H1 (cell line): ENCODE data around the gene RABL3. TPM values are rescaled to one million over a fixed set of nuclear protein-coding genes. Genes with fewer than 3 reads are reported as not detected.
A peak's percentile ranks its signal among the peaks of the same experiment; 100 is the strongest.

Experiments
- CTCF ChIA-PET: fragments of 300-600 bp; sonication (Branson Sonifier 250); formaldehyde crosslinking; loops from one replicate; lab custom pipeline; 2021; ENCODE audit not compliant: partially characterized antibody; lab: Charles Lee
- POLR2A ChIA-PET: fragments of 300-600 bp; sonication (Branson Sonifier 250); formaldehyde crosslinking; loops from one replicate; lab custom pipeline; 2021; ENCODE audit warnings: inconsistent platforms; ENCODE audit not compliant: partially characterized antibody; lab: Charles Lee
- DNase-seq, 2 experiments: peaks; one replicate each; pipeline versions ENCODE4 v3.0.0 to v3.0.0-alpha.2; 2010 to 2022; ENCODE audit warnings: low spot score in 2 of 2, low read depth in 1 of 2, mixed read lengths in 1 of 2
- FAIRE-seq: peaks from 2 replicates; lab custom pipeline; 2011; peaks lifted over from hg19 to GRCh38; lab: Jason Lieb, UNC
- H2AFZ ChIP-seq: 2 replicates; pipeline ENCODE4 v1.8.1; 2012; ENCODE audit warnings: low read length, inconsistent platforms
- H2AK5ac ChIP-seq: 2 replicates; pipeline ENCODE4 v1.6.1; 2013; ENCODE audit warnings: low read depth, low read length
- H2BK120ac ChIP-seq: replicated peaks from 2 replicates; pipeline ENCODE3; 2013; ENCODE audit warnings: low read depth, low read length, inconsistent platforms
- H2BK12ac ChIP-seq: 2 replicates; pipeline ENCODE4 v1.6.1; 2013; ENCODE audit warnings: low read depth, low read length
- H2BK15ac ChIP-seq: 2 replicates; pipeline ENCODE4 v1.6.1; 2013; ENCODE audit warnings: low read length
- H2BK20ac ChIP-seq: 2 replicates; pipeline ENCODE4 v1.6.1; 2013; ENCODE audit warnings: low read length
- H2BK5ac ChIP-seq: 2 replicates; pipeline ENCODE4 v1.6.1; 2013; ENCODE audit warnings: low read depth, low read length
- H3K14ac ChIP-seq: 2 replicates; pipeline ENCODE4 v1.6.1; 2013; ENCODE audit warnings: inconsistent platforms; ENCODE audit not compliant: insufficient read length
- H3K18ac ChIP-seq: 2 replicates; pipeline ENCODE4 v1.6.1; 2013; ENCODE audit warnings: low read length; ENCODE audit errors: extremely low read depth
- H3K23ac ChIP-seq: 2 replicates; pipeline ENCODE4 v1.6.1; 2013; ENCODE audit warnings: inconsistent platforms; ENCODE audit not compliant: insufficient read length
- H3K23me2 ChIP-seq: 2 replicates; pipeline ENCODE4 v1.6.1; 2013; ENCODE audit warnings: low read depth, low read length
- H3K27ac ChIP-seq: 2 replicates; pipeline ENCODE4 v1.6.1; 2011; ENCODE audit warnings: low read depth, low read length, inconsistent platforms
- H3K27me3 ChIP-seq, 4 experiments: replicated peaks in 1 of 4; 1 replicate in 1 of 4; 2 replicates in 3 of 4; pipeline versions ENCODE4 v1.6.1 to v1.8.1; 2011 to 2013; ENCODE audit warnings: low read length in 3 of 4, mild to moderate bottlenecking in 3 of 4, inconsistent platforms in 2 of 4, mixed read lengths in 2 of 4, moderate library complexity in 1 of 4; ENCODE audit not compliant: control insufficient read depth in 3 of 4, insufficient read depth in 3 of 4; ENCODE audit errors: extremely low read depth in 1 of 4
- H3K36me3 ChIP-seq, 4 experiments: 2 replicates each; pipeline versions ENCODE4 v1.6.1 to v1.8.1; 2011 to 2013; ENCODE audit warnings: mild to moderate bottlenecking in 4 of 4, low read length in 3 of 4, moderate library complexity in 2 of 4, control low read depth in 1 of 4, inconsistent platforms in 1 of 4; ENCODE audit not compliant: insufficient read depth in 4 of 4, control insufficient read depth in 2 of 4
- H3K4ac ChIP-seq: replicated peaks from 2 replicates; pipeline ENCODE3; 2013; ENCODE audit warnings: low read length, low read depth, mixed read lengths, inconsistent platforms; ENCODE audit not compliant: insufficient read length
- H3K4me1 ChIP-seq, 4 experiments: replicated peaks in 1 of 4; 1 replicate in 1 of 4; 2 replicates in 3 of 4; pipeline versions ENCODE4 v1.6.1 to v1.8.1; 2011 to 2013; ENCODE audit warnings: low read length in 3 of 4, inconsistent platforms in 2 of 4, mixed read lengths in 1 of 4; ENCODE audit not compliant: insufficient read depth in 4 of 4, control insufficient read depth in 3 of 4
- H3K4me2 ChIP-seq, 2 experiments: 2 replicates each; pipeline versions ENCODE4 v1.6.1 to v1.8.1; 2011 to 2013; ENCODE audit warnings: low read depth in 2 of 2, low read length in 2 of 2, control low read depth in 1 of 2, inconsistent platforms in 1 of 2, mild to moderate bottlenecking in 1 of 2; ENCODE audit not compliant: insufficient read depth in 1 of 2
- H3K4me3 ChIP-seq, 4 experiments: fragments of 200-600, 300-600 bp in 1 of 4; sonication (generic), shearing (Covaris generic), sonication (Bioruptor Twin) in 1 of 4; 2 replicates each; pipeline versions ENCODE4 v1.5.1 to v1.8.1; 2011 to 2016; ENCODE audit warnings: low read length in 4 of 4, low read depth in 3 of 4, control low read depth in 2 of 4, inconsistent platforms in 2 of 4, mild to moderate bottlenecking in 2 of 4, mixed read lengths in 1 of 4, moderate library complexity in 1 of 4; ENCODE audit not compliant: insufficient read depth in 2 of 4; ENCODE audit errors: extremely low read depth in 1 of 4
- H3K56ac ChIP-seq: replicated peaks from 2 replicates; pipeline ENCODE3; 2013; ENCODE audit warnings: low read depth, mild to moderate bottlenecking, mixed read lengths, low read length, inconsistent platforms; ENCODE audit not compliant: insufficient read length
- H3K79me1 ChIP-seq: 2 replicates; pipeline ENCODE4 v1.6.1; 2013; ENCODE audit warnings: low read depth, low read length, control low read depth
- H3K79me2 ChIP-seq, 2 experiments: 2 replicates each; pipeline versions ENCODE4 v1.6.1 to v1.8.1; 2012 to 2013; ENCODE audit warnings: low read length in 2 of 2, mild to moderate bottlenecking in 2 of 2, inconsistent platforms in 1 of 2; ENCODE audit not compliant: insufficient read depth in 2 of 2, control insufficient read depth in 1 of 2
- H3K9ac ChIP-seq, 4 experiments: replicated peaks in 1 of 4; 1 replicate in 1 of 4; 2 replicates in 3 of 4; pipeline versions ENCODE4 v1.6.1 to v1.8.1; 2011 to 2013; ENCODE audit warnings: low read depth in 3 of 4, low read length in 3 of 4, control low read depth in 2 of 4, mild to moderate bottlenecking in 2 of 4, moderate library complexity in 2 of 4, inconsistent platforms in 1 of 4; ENCODE audit errors: extremely low read depth in 1 of 4
- H3K9me3 ChIP-seq, 2 experiments: 2 replicates each; pipeline versions ENCODE4 v1.6.1 to v1.8.1; 2012 to 2013; ENCODE audit warnings: mild to moderate bottlenecking in 2 of 2, moderate library complexity in 2 of 2, control low read depth in 1 of 2, inconsistent platforms in 1 of 2, low read depth in 1 of 2, low read length in 1 of 2, mixed read lengths in 1 of 2; ENCODE audit not compliant: insufficient read depth in 2 of 2
- H4K20me1 ChIP-seq, 2 experiments: replicated peaks in 1 of 2; 2 replicates each; pipeline versions ENCODE3 to v1.8.1; 2011 to 2013; ENCODE audit warnings: inconsistent platforms in 2 of 2, low read length in 2 of 2, mild to moderate bottlenecking in 1 of 2; ENCODE audit not compliant: insufficient read depth in 2 of 2, control insufficient read depth in 1 of 2
- H4K5ac ChIP-seq: 2 replicates; pipeline ENCODE4 v1.6.1; 2013; ENCODE audit warnings: low read length, low read depth, mixed read lengths, inconsistent platforms; ENCODE audit not compliant: insufficient read length
- H4K8ac ChIP-seq: 2 replicates; pipeline ENCODE4 v1.8.0; 2013; ENCODE audit warnings: mild to moderate bottlenecking, moderate library complexity, low read length, inconsistent platforms; ENCODE audit not compliant: insufficient read depth; ENCODE audit errors: extremely low read depth
- H4K91ac ChIP-seq: replicated peaks from 2 replicates; pipeline ENCODE3; 2013; ENCODE audit warnings: low read length, mixed read lengths, inconsistent platforms; ENCODE audit not compliant: insufficient read length
- ASH2L ChIP-seq: fragments of 200-600, 300-600 bp; sonication (generic); IDR thresholded peaks from one replicate; pipeline ENCODE4 v1.7.1; 2017; ENCODE audit warnings: low read length
- RFX5 ChIP-seq: IDR thresholded peaks from 2 replicates; pipeline ENCODE4 v1.6.1; 2011; ENCODE audit warnings: low read depth, low read length, improper control_type of control experiment, borderline replicate concordance
- SAP30 ChIP-seq: fragments of 300-600 bp; sonication (generic); IDR thresholded peaks from 2 replicates; pipeline ENCODE4 v1.7.1; 2012; ENCODE audit warnings: low read length, moderate library complexity, mild to moderate bottlenecking, inconsistent platforms; ENCODE audit not compliant: insufficient read depth, insufficient replicate concordance
- SUZ12 ChIP-seq: fragments of 200-600 bp; sonication (generic); IDR thresholded peaks from 2 replicates; pipeline ENCODE4 v1.6.1; 2012; ENCODE audit warnings: mild to moderate bottlenecking, inconsistent platforms, low read length, moderate library complexity, mixed read lengths
- WGBS, 2 experiments: shearing (Covaris generic) in 1 of 2; methylation state at CpG; one replicate each; pipeline versions ENCODE4 v1.1.6 to v1.1.7; 2013 to 2015; ENCODE audit warnings: low lambda C conversion rate in 2 of 2, mixed read lengths in 2 of 2, inconsistent platforms in 1 of 2, low coverage in 1 of 2, missing lambda C conversion rate in 1 of 2; ENCODE audit not compliant: insufficient replicate concordance in 2 of 2, insufficient coverage in 1 of 2, insufficient read length in 1 of 2; ENCODE audit errors: extremely low coverage in 1 of 2, missing lambda C conversion rate in 1 of 2; 5-methylcytosine and 5-hydroxymethylcytosine counted together
- polyA plus RNA-seq, 7 experiments: library from polyadenylated mRNA; depleted of rRNA in 3 of 7; stranded (reverse) in 5 of 7; unstranded in 2 of 7; fragments of >200 nt in 5 of 7; fragments of 200-250 nt in 2 of 7; gene quantifications; 1 replicate in 5 of 7; 2 replicates in 1 of 7; 4 replicates in 1 of 7; pipeline versions ENCODE4 v1.2.1 to v1.2.3, GENCODE V29; 2011 to 2013; ENCODE audit warnings: missing spikeins in 2 of 7, mixed read lengths in 2 of 7
- total RNA-seq: library from RNA; stranded (reverse); fragmentation: NEBNext Ultra II Directional; extraction: Animal tissue kit (Norgen Biotek cat#: 25700); gene quantifications from 2 replicates; pipeline ENCODE4 v1.2.1, GENCODE V29; 2021

The RABL3 gene
- total and polyA plus RNA-seq, 2 of the 8 experiments (the other 6 are each of a cell fraction or from before 2014, with no cell fraction given), result 4.4 to 19.2 TPM

DNA sequence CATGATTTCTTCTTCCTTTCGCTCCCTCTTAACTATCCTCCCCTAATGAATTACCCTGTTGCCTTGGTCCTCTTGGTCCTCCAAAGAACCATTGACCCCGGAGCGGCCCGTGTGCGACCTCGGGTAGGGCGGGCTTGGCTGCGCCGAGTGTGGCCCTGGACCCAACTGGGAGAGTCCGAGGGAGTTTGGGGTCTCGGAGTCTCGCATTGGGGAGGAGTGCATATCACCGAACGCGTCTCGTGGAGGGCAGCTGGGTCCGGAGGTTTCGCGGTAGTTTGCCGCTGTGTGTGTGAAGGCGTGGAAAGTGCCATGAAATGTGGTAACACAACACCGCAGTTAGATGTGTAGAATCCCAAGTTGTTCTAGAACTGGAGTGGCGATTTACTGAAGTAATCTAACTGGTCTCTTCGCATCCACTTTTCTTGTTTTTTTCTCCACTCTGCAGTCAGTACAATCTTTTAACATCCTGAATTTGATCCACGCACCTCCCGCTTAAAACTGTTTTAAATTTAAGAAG, 591 bp upstream of the RABL3 start:
- FAIRE-seq (no peak), DNase-seq (no peak)
- peak overlapping the region; percentile 66; the same call in 1 of the 2 replicates for H4K8ac ChIP-seq
- no peaks in the 10 kb centered on the region for H4K20me1 ChIP-seq
- no peak overlapping the region for H4K91ac ChIP-seq
- H3K4ac ChIP-seq, result no peak overlapping the region
- H3K18ac ChIP-seq, result no peak overlapping the region
- no peak overlapping the region for H2BK120ac ChIP-seq
- POLR2A ChIA-PET, result interaction anchor here (0.7 to 2.1 kb wide), 8 partner anchors 13 to 468 kb away, joined by 3 to 7 read pairs (median 4); no protein-coding TSS in a partner anchor
- no peak overlapping the region for H3K14ac ChIP-seq
- peak overlapping the region; percentile 82 to 98 (median 98) for H3K9ac ChIP-seq
- peaks cover 23 to 51% of the 10 kb centered on the region in 2 experiments for H3K79me2 ChIP-seq
- peak overlapping the region; percentile 78; the same call in 1 of the 2 replicates for H3K27ac ChIP-seq
- peaks cover 8 to 16% of the 10 kb centered on the region in 2 experiments for H3K9me3 ChIP-seq
- 1% methylated on average over 26 of the region's 26 CpGs; no CpG with 5 or more reads in 1 of the 2 experiments for WGBS, 2 experiments
- H4K5ac ChIP-seq, result no peak overlapping the region
- H3K23me2 ChIP-seq, result peaks cover 12% of the 10 kb centered on the region
- peak overlapping the region; percentile 60 for H2BK5ac ChIP-seq
- CTCF ChIA-PET, result interaction anchor here (1.3 kb wide), 1 partner anchor 77 kb away, joined by 3 read pairs; no protein-coding TSS in a partner anchor
- H2AFZ ChIP-seq, result peak overlapping the region; percentile 18; the same call in 1 of the 2 replicates
- no peak overlapping the region; the same call in 1 of the 2 replicates for H2AK5ac ChIP-seq
- peak overlapping the region; percentile 84 for H2BK12ac ChIP-seq
- no peak overlapping the region for H2BK20ac ChIP-seq
- H3K4me2 ChIP-seq, result peak overlapping the region; percentile 92 to 97
- H3K4me3 ChIP-seq, result peak overlapping the region; percentile 92 to 97 (median 94)
- H3K36me3 ChIP-seq, result peaks cover 0 to 17% (median 1%) of the 10 kb centered on the region in 4 experiments; a peak in 5 of 8 replicates
- no peaks in the 10 kb centered on the region for H3K27me3 ChIP-seq
- no peak overlapping the region for H3K23ac ChIP-seq
- peaks cover 8% of the 10 kb centered on the region for H3K79me1 ChIP-seq
- peaks cover 3 to 11% (median 7%) of the 10 kb centered on the region in 4 experiments; a peak in 6 of 7 replicates for H3K4me1 ChIP-seq
- H3K56ac ChIP-seq, result peak overlapping the region; percentile 2
- TF ChIP-seq SAP30 (peak; percentile 6), SUZ12 (no peak), RFX5 (no peak), ASH2L (peak; percentile 90)
- H2BK15ac ChIP-seq, result peak overlapping the region; percentile 29; the same call in 1 of the 2 replicates
